ENCODE results near the gene GRIN2C.

GRCh38 chr17:74851612-74852236 is 8.0 kb downstream of the GRIN2C start:
- TF ChIP-seq CTCF (IDR thresholded peaks at IDR 0.05; ENCODE audit: insufficient read depth, low read length, poor library complexity, severe bottlenecking) (no peak), EZH2phosphoT487 (conservative IDR thresholded peaks at IDR 0.05; ENCODE audit: low read length) (no peak)

All from SU-DHL-6 (cell line).